Activated B cell treated with CpG ODN at 0.5 μM for 24 hours (primary cell): ENCODE results near the gene RBM47. TPM values are rescaled to one million over a fixed set of nuclear protein-coding genes. Genes with fewer than 3 reads are reported as not detected.
A peak's percentile ranks its signal among the peaks of the same experiment; 100 is the strongest.

Source experiments
- ATAC-seq: fragments of 200-7000 bp; cut with Tn5 transposase; one replicate; pipeline ENCODE4 v1.10.0; 2021; ENCODE audit warnings: low read depth, mild to moderate bottlenecking, moderate library complexity
- CTCF ChIA-PET: fragments of 350-600 bp; sonication (Branson Sonifier 250); formaldehyde crosslinking; loops from one replicate; lab custom pipeline; 2021; ENCODE audit warnings: antibody characterized with exemption; lab: Charles Lee
- POLR2A ChIA-PET: fragments of 350-600 bp; sonication (Branson Sonifier 250); formaldehyde crosslinking; loops from one replicate; lab custom pipeline; 2021; ENCODE audit warnings: antibody characterized with exemption; lab: Charles Lee
- DNase-seq: peaks from one replicate; pipeline ENCODE4 v3.0.0; 2022
- H3K27ac Mint-ChIP-seq: one replicate; pipeline ENCODE4 v1.8.0; 2020; ENCODE audit warnings: mixed read lengths
- H3K27me3 Mint-ChIP-seq: one replicate; pipeline ENCODE4 v1.8.0; 2021; ENCODE audit warnings: mixed read lengths
- H3K36me3 Mint-ChIP-seq: one replicate; pipeline ENCODE4 v1.8.0; 2021; ENCODE audit warnings: low read depth, mixed read lengths
- H3K4me1 Mint-ChIP-seq: one replicate; pipeline ENCODE4 v1.8.0; 2021; ENCODE audit warnings: mixed read lengths
- H3K4me3 Mint-ChIP-seq: one replicate; pipeline ENCODE4 v1.8.0; 2020; ENCODE audit warnings: mild to moderate bottlenecking, mixed read lengths
- H3K9me3 Mint-ChIP-seq: one replicate; pipeline ENCODE4 v1.8.0; 2020; ENCODE audit warnings: mixed read lengths
- intact Hi-C: fragments of 100-400 bp; cut with micrococcal nuclease; formaldehyde crosslinking; loops from one replicate; pipeline ENCODE4 v1.15.1; 2024
- total RNA-seq: library from RNA; stranded (reverse); gene quantifications from 2 replicates; pipeline ENCODE4 v1.2.3, GENCODE V29; 2022
- TF ChIP-seq, protein P1 (sequence below): fragments of 200-600 bp; IDR thresholded peaks from one replicate; pipeline ENCODE4 v1.8.0; 2022; ENCODE audit warnings: antibody characterized with exemption, mild to moderate bottlenecking

Gene RBM47
- total RNA-seq, 1 donor from 2014 or later: 8.0 TPM

DNA sequence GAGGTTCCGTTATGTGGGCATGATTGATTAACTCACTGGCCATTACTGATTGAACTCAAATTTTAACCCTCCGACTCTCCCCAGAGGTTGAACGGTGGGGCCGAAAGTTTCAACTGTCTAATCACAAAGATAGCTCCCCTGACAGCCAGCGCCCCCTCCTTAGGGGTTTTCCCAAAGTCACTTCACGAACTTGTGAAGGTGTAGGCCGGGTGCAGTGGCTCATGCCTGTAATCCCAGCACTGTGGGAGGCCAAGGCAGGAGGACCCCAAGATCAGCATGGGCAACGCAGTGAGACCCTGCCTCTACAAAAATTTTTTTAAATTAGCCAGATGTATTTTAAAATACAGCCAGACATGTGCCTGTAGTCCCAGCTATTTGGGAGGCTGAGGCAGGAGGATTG lies 39.8 kb upstream of the RBM47 start:
- TF ChIP-seq, protein P1, sequence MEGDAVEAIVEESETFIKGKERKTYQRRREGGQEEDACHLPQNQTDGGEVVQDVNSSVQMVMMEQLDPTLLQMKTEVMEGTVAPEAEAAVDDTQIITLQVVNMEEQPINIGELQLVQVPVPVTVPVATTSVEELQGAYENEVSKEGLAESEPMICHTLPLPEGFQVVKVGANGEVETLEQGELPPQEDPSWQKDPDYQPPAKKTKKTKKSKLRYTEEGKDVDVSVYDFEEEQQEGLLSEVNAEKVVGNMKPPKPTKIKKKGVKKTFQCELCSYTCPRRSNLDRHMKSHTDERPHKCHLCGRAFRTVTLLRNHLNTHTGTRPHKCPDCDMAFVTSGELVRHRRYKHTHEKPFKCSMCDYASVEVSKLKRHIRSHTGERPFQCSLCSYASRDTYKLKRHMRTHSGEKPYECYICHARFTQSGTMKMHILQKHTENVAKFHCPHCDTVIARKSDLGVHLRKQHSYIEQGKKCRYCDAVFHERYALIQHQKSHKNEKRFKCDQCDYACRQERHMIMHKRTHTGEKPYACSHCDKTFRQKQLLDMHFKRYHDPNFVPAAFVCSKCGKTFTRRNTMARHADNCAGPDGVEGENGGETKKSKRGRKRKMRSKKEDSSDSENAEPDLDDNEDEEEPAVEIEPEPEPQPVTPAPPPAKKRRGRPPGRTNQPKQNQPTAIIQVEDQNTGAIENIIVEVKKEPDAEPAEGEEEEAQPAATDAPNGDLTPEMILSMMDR: no peak
- Mint-ChIP-seq H3K9me3 (no peaks in the 10 kb centered on the region), H3K27me3 (peaks cover 1% of the 10 kb centered on the region), H3K4me1 (no peaks in the 10 kb centered on the region), H3K4me3 (no peak overlapping the region), H3K36me3 (no peaks in the 10 kb centered on the region), H3K27ac (no peak overlapping the region)
- POLR2A ChIA-PET: no interaction called here
- intact Hi-C loops: no loop called here
- CTCF ChIA-PET: no interaction called here
- ATAC-seq (no peak), DNase-seq (no peak)

DNA sequence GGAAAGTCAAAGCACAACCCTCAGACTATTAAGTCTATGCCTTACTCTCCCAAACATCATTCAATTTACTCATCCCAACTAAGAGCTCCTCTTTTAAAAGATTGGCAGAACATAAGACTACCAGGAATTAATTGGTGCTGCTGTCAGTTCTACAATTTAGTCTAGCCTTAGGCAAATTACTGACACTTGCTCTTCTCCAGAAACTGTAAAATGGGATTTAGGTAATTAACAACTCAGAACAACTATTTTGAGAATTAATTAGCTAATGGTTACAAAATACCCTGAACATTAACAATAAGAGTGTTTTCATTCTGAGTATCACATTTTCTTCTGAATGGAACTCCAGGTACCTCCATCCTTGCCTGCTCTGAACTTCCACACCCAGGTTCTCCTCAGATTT lies 36.2 kb upstream of the RBM47 start:
- Mint-ChIP-seq H3K4me3 (no peak overlapping the region), H3K4me1 (no peaks in the 10 kb centered on the region), H3K9me3 (no peaks in the 10 kb centered on the region), H3K27ac (no peak overlapping the region), H3K27me3 (peaks cover 1% of the 10 kb centered on the region), H3K36me3 (no peaks in the 10 kb centered on the region)
- DNase-seq: no peak
- intact Hi-C loops: no loop called here
- CTCF ChIA-PET: no interaction called here
- POLR2A ChIA-PET: interaction anchor here (0.5 to 0.7 kb wide), 2 partner anchors 9 to 35 kb away, joined by 7 to 8 read pairs; no protein-coding TSS in a partner anchor
- no peak for ATAC-seq
- TF ChIP-seq, protein P1: no peak

DNA sequence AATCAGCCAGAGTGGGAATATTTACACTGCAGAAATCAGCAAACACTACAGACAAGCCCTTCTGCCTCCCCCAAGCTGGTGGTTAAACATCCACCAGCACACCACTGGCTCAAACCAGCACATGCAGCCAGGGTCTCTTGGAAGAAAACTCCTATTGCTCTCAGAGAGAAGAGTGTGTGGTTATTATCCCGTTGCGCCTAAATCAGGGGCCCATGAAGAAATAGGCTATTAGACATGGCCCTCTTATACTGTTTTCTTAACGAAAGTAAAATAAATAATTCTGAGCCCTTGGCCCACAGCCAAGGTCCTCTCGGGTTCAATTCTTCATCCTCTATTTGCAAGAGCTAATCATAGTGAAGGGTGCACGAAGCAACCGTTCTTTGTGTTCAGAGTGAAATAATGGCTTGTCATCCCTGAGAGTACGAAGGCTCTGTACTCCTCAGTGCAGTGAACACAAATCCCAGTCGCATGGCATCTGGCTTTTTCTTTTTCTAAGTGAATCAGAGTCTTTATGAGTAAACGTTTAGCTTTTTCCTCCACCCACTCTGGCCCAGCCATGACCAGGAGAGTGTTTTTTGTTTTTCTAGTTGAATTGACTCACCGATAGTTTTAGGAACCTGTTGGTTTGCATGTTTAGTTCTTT lies 33.4 kb upstream of the RBM47 start:
- Mint-ChIP-seq H3K27me3 (peaks cover 1% of the 10 kb centered on the region), H3K4me1 (no peaks in the 10 kb centered on the region), H3K27ac (no peak overlapping the region), H3K4me3 (no peak overlapping the region), H3K36me3 (no peaks in the 10 kb centered on the region), H3K9me3 (no peaks in the 10 kb centered on the region)
- no peak for ATAC-seq
- POLR2A ChIA-PET: no interaction called here
- CTCF ChIA-PET: no interaction called here
- intact Hi-C loops: no loop called here
- TF ChIP-seq, protein P1: no peak
- no peak for DNase-seq

- H3K9me3 Mint-ChIP-seq: no peaks in the 10 kb centered on the region
- no peak for DNase-seq
- H3K4me3 Mint-ChIP-seq: no peak overlapping the region
- ChIA-PET POLR2A (no interaction called here), CTCF (no interaction called here)
- H3K27ac Mint-ChIP-seq: no peak overlapping the region
- peaks cover 1% of the 10 kb centered on the region for H3K27me3 Mint-ChIP-seq
- H3K36me3 Mint-ChIP-seq: no peaks in the 10 kb centered on the region
- no peak for ATAC-seq
- intact Hi-C loops: no loop called here
- TF ChIP-seq, protein P1: no peak
- H3K4me1 Mint-ChIP-seq: peaks cover 4% of the 10 kb centered on the region
Measured at GRCh38 chr4:40661803-40662202, 32.1 kb upstream of the RBM47 start.

DNA sequence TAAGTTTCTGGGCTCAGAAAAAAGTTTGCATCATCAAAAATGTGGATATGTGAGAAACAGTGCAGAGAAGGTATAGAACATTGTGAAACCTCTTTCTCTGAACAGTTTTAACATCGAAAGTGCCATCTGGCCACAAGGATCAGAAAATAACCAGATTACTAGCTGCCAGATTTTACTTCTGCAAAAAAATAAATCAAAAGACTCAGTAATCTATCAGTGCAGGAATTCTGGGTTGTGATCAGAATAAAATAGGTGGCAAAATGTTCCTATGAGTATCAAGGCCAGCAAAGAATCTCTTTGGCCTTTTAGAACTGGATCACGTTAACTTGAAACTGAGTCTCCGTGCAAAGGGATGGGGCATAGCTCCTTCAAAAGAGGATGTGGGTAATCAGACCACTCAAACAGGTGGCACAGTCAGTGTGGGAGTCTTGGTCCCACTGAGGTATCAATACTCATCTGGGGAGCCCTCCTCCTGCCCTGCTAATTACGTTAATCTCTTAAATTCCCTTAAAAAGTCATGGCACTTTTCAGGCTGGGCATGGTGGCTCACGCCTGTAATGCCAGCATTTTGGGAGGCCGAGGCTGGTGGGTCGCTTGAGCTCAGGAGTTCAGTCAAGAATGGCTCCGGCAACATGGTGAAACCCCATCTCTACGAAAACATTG lies 26.7 kb upstream of the RBM47 start:
- CTCF ChIA-PET: no interaction called here
- no peaks in the 10 kb centered on the region for H3K27me3 Mint-ChIP-seq
- no peaks in the 10 kb centered on the region for H3K9me3 Mint-ChIP-seq
- peak overlapping the region; percentile 48 for H3K4me3 Mint-ChIP-seq
- peak overlapping the region; percentile 37 for H3K27ac Mint-ChIP-seq
- intact Hi-C loops: loop anchor here (2.0 kb wide), 1 partner anchor 26 kb away; no protein-coding TSS in a partner anchor
- no peaks in the 10 kb centered on the region for H3K36me3 Mint-ChIP-seq
- DNase-seq (peak; percentile 16), ATAC-seq (peak; percentile 91)
- TF ChIP-seq, protein P1: no peak
- POLR2A ChIA-PET: interaction anchor here (0.6 to 1.7 kb wide), 6 partner anchors 10 to 322 kb away, joined by 3 to 16 read pairs (median 5); partner anchors contain the start of gene RBM47
- H3K4me1 Mint-ChIP-seq: peaks cover 16% of the 10 kb centered on the region
